ENCODE measurements around the gene MAK. TPM values are rescaled to one million over a fixed set of nuclear protein-coding genes. Genes with fewer than 3 reads are reported as not detected.

The MAK gene
- total and polyA plus RNA-seq, 2 of the 13 experiments (the other 11 are each of a cell fraction or from before 2014, with no cell fraction given), result 0.04 TPM; not detected in 1

- TF ChIP-seq FOXP1 (IDR thresholded peaks at IDR 0.05) (peak; percentile 8; the same call in 1 of the 2 replicates), FOXP1 (CRISPR knock-in tag; IDR thresholded peaks at IDR 0.05) (0 out of 2 replicates have a peak, but pooled peaks have one; percentile 22), SP2 (CRISPR knock-in tag; IDR thresholded peaks at IDR 0.05) (peak; percentile 49; the same call in 1 of the 2 replicates), ZNF574 (CRISPR knock-in tag; IDR thresholded peaks at IDR 0.05) (peak; percentile 51), UBTF (CRISPR knock-in tag; IDR thresholded peaks at IDR 0.05) (peak; percentile 63; the same call in 1 of the 2 replicates), ZNF224 (CRISPR knock-in tag; IDR thresholded peaks at IDR 0.05) (peak; percentile 42; the same call in 1 of the 2 replicates), RXRA (CRISPR knock-in tag; IDR thresholded peaks at IDR 0.05) (0 out of 2 replicates have a peak, but pooled peaks have one; percentile 1), MZF1 (CRISPR knock-in tag; IDR thresholded peaks at IDR 0.05; ENCODE audit: borderline replicate concordance) (0 out of 2 replicates have a peak, but pooled peaks have one; percentile 31), ZNF572 (CRISPR knock-in tag; IDR thresholded peaks at IDR 0.05) (0 out of 2 replicates have a peak, but pooled peaks have one; percentile 33), ZNF740 (CRISPR knock-in tag; IDR thresholded peaks at IDR 0.05) (peak; percentile 31; the same call in 1 of the 2 replicates), GATA4 (IDR thresholded peaks at IDR 0.05; ENCODE audit: borderline replicate concordance, low read depth) (peak; percentile 93; the same call in 1 of the 2 replicates), RFX5 (IDR thresholded peaks at IDR 0.05; ENCODE audit: low read depth, low read length) (peak; percentile 59), ZFX (CRISPR knock-in tag; IDR thresholded peaks at IDR 0.05; ENCODE audit: low read depth) (0 out of 2 replicates have a peak, but pooled peaks have one; percentile 8), ZNF558 (CRISPR knock-in tag; IDR thresholded peaks at IDR 0.05; ENCODE audit: borderline replicate concordance) (peak; percentile 16; the same call in 1 of the 2 replicates), SP5 (CRISPR knock-in tag; IDR thresholded peaks at IDR 0.05; ENCODE audit: borderline replicate concordance, low read depth) (peak; percentile 29; the same call in 1 of the 2 replicates), ZNF749 (CRISPR knock-in tag; IDR thresholded peaks at IDR 0.05; ENCODE audit: borderline replicate concordance) (peak; percentile 70; the same call in 1 of the 2 replicates), HCFC1 (IDR thresholded peaks at IDR 0.05; ENCODE audit: low read depth, low read length) (peak; percentile 34; the same call in 1 of the 2 replicates), ZNF720 (CRISPR knock-in tag; IDR thresholded peaks at IDR 0.05) (peak; percentile 72; the same call in 1 of the 2 replicates), SIN3A (IDR thresholded peaks at IDR 0.05; ENCODE audit: borderline replicate concordance, low read depth, low read length) (peak; percentile 87), RBFOX2 (IDR thresholded peaks at IDR 0.05; ENCODE audit: low read depth, low read length) (peak; percentile 89), ATF1 (CRISPR knock-in tag; IDR thresholded peaks at IDR 0.05) (peak; percentile 26; the same call in 1 of the 2 replicates)
- TF ChIP-seq, protein P1, sequence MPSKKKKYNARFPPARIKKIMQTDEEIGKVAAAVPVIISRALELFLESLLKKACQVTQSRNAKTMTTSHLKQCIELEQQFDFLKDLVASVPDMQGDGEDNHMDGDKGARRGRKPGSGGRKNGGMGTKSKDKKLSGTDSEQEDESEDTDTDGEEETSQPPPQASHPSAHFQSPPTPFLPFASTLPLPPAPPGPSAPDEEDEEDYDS (CRISPR knock-in tag; IDR thresholded peaks at IDR 0.05), result peak; percentile 93
Observed at GRCh38 chr6:10720960-10721849, 117.1 kb downstream of the MAK start (continued).
